A549 (cell line): Measurements from ENCODE around the gene ZSCAN22.

ENCODE experiments used
- CTCF ChIP-seq: fragments of >200 bp; sonication (Bioruptor Twin); formaldehyde crosslinking; IDR thresholded peaks from 3 replicates; pipeline ENCODE4 v1.5.1; 2016
- POLR2AphosphoS2 ChIP-seq: conservative IDR thresholded peaks from 2 replicates; pipeline ENCODE4 v1.6.1; 2012; ENCODE audit warnings: low read length, improper control_type of control experiment, inconsistent platforms
- RNF2 ChIP-seq: fragments of 200-600 bp; sonication (generic); IDR thresholded peaks from 2 replicates; pipeline ENCODE4 v1.6.1; 2016; ENCODE audit warnings: low read depth, mild to moderate bottlenecking, antibody characterized with exemption, moderate library complexity, borderline replicate concordance

- TF ChIP-seq RNF2 (no peak), CTCF (no peak), POLR2AphosphoS2 (no peak)
Measured at GRCh38 chr19:58304748-58305064, 22.1 kb upstream of the ZSCAN22 start.
